H1 (cell line): ENCODE data around the gene COL21A1. TPM values are rescaled to one million over a fixed set of nuclear protein-coding genes. Genes with fewer than 3 reads are reported as not detected.

ENCODE experiments used
- CTCF ChIA-PET: fragments of 300-600 bp; sonication (Branson Sonifier 250); formaldehyde crosslinking; loops from one replicate; lab custom pipeline; 2021; ENCODE audit not compliant: partially characterized antibody; lab: Charles Lee
- POLR2A ChIA-PET: fragments of 300-600 bp; sonication (Branson Sonifier 250); formaldehyde crosslinking; loops from one replicate; lab custom pipeline; 2021; ENCODE audit warnings: inconsistent platforms; ENCODE audit not compliant: partially characterized antibody; lab: Charles Lee
- DNase-seq, 2 experiments: peaks; one replicate each; pipeline versions ENCODE4 v3.0.0 to v3.0.0-alpha.2; 2010 to 2022; ENCODE audit warnings: low spot score in 2 of 2, low read depth in 1 of 2, mixed read lengths in 1 of 2
- FAIRE-seq: peaks from 2 replicates; lab custom pipeline; 2011; peaks lifted over from hg19 to GRCh38; lab: Jason Lieb, UNC
- H2AFZ ChIP-seq: 2 replicates; pipeline ENCODE4 v1.8.1; 2012; ENCODE audit warnings: low read length, inconsistent platforms
- H2AK5ac ChIP-seq: 2 replicates; pipeline ENCODE4 v1.6.1; 2013; ENCODE audit warnings: low read depth, low read length
- H2BK120ac ChIP-seq: replicated peaks from 2 replicates; pipeline ENCODE3; 2013; ENCODE audit warnings: low read depth, low read length, inconsistent platforms
- H2BK12ac ChIP-seq: 2 replicates; pipeline ENCODE4 v1.6.1; 2013; ENCODE audit warnings: low read depth, low read length
- H2BK15ac ChIP-seq: 2 replicates; pipeline ENCODE4 v1.6.1; 2013; ENCODE audit warnings: low read length
- H2BK20ac ChIP-seq: 2 replicates; pipeline ENCODE4 v1.6.1; 2013; ENCODE audit warnings: low read length
- H2BK5ac ChIP-seq: 2 replicates; pipeline ENCODE4 v1.6.1; 2013; ENCODE audit warnings: low read depth, low read length
- H3K14ac ChIP-seq: 2 replicates; pipeline ENCODE4 v1.6.1; 2013; ENCODE audit warnings: inconsistent platforms; ENCODE audit not compliant: insufficient read length
- H3K18ac ChIP-seq: 2 replicates; pipeline ENCODE4 v1.6.1; 2013; ENCODE audit warnings: low read length; ENCODE audit errors: extremely low read depth
- H3K23ac ChIP-seq: 2 replicates; pipeline ENCODE4 v1.6.1; 2013; ENCODE audit warnings: inconsistent platforms; ENCODE audit not compliant: insufficient read length
- H3K23me2 ChIP-seq: 2 replicates; pipeline ENCODE4 v1.6.1; 2013; ENCODE audit warnings: low read depth, low read length
- H3K27ac ChIP-seq: 2 replicates; pipeline ENCODE4 v1.6.1; 2011; ENCODE audit warnings: low read depth, low read length, inconsistent platforms
- H3K27me3 ChIP-seq, 4 experiments: replicated peaks in 1 of 4; 1 replicate in 1 of 4; 2 replicates in 3 of 4; pipeline versions ENCODE4 v1.6.1 to v1.8.1; 2011 to 2013; ENCODE audit warnings: low read length in 3 of 4, mild to moderate bottlenecking in 3 of 4, inconsistent platforms in 2 of 4, mixed read lengths in 2 of 4, moderate library complexity in 1 of 4; ENCODE audit not compliant: control insufficient read depth in 3 of 4, insufficient read depth in 3 of 4; ENCODE audit errors: extremely low read depth in 1 of 4
- H3K36me3 ChIP-seq, 4 experiments: 2 replicates each; pipeline versions ENCODE4 v1.6.1 to v1.8.1; 2011 to 2013; ENCODE audit warnings: mild to moderate bottlenecking in 4 of 4, low read length in 3 of 4, moderate library complexity in 2 of 4, control low read depth in 1 of 4, inconsistent platforms in 1 of 4; ENCODE audit not compliant: insufficient read depth in 4 of 4, control insufficient read depth in 2 of 4
- H3K4ac ChIP-seq: replicated peaks from 2 replicates; pipeline ENCODE3; 2013; ENCODE audit warnings: low read length, low read depth, mixed read lengths, inconsistent platforms; ENCODE audit not compliant: insufficient read length
- H3K4me1 ChIP-seq, 4 experiments: replicated peaks in 1 of 4; 1 replicate in 1 of 4; 2 replicates in 3 of 4; pipeline versions ENCODE4 v1.6.1 to v1.8.1; 2011 to 2013; ENCODE audit warnings: low read length in 3 of 4, inconsistent platforms in 2 of 4, mixed read lengths in 1 of 4; ENCODE audit not compliant: insufficient read depth in 4 of 4, control insufficient read depth in 3 of 4
- H3K4me2 ChIP-seq, 2 experiments: 2 replicates each; pipeline versions ENCODE4 v1.6.1 to v1.8.1; 2011 to 2013; ENCODE audit warnings: low read depth in 2 of 2, low read length in 2 of 2, control low read depth in 1 of 2, inconsistent platforms in 1 of 2, mild to moderate bottlenecking in 1 of 2; ENCODE audit not compliant: insufficient read depth in 1 of 2
- H3K4me3 ChIP-seq, 4 experiments: fragments of 200-600, 300-600 bp in 1 of 4; sonication (generic), shearing (Covaris generic), sonication (Bioruptor Twin) in 1 of 4; 2 replicates each; pipeline versions ENCODE4 v1.5.1 to v1.8.1; 2011 to 2016; ENCODE audit warnings: low read length in 4 of 4, low read depth in 3 of 4, control low read depth in 2 of 4, inconsistent platforms in 2 of 4, mild to moderate bottlenecking in 2 of 4, mixed read lengths in 1 of 4, moderate library complexity in 1 of 4; ENCODE audit not compliant: insufficient read depth in 2 of 4; ENCODE audit errors: extremely low read depth in 1 of 4
- H3K56ac ChIP-seq: replicated peaks from 2 replicates; pipeline ENCODE3; 2013; ENCODE audit warnings: low read depth, mild to moderate bottlenecking, mixed read lengths, low read length, inconsistent platforms; ENCODE audit not compliant: insufficient read length
- H3K79me1 ChIP-seq: 2 replicates; pipeline ENCODE4 v1.6.1; 2013; ENCODE audit warnings: low read depth, low read length, control low read depth
- H3K79me2 ChIP-seq, 2 experiments: 2 replicates each; pipeline versions ENCODE4 v1.6.1 to v1.8.1; 2012 to 2013; ENCODE audit warnings: low read length in 2 of 2, mild to moderate bottlenecking in 2 of 2, inconsistent platforms in 1 of 2; ENCODE audit not compliant: insufficient read depth in 2 of 2, control insufficient read depth in 1 of 2
- H3K9ac ChIP-seq, 4 experiments: replicated peaks in 1 of 4; 1 replicate in 1 of 4; 2 replicates in 3 of 4; pipeline versions ENCODE4 v1.6.1 to v1.8.1; 2011 to 2013; ENCODE audit warnings: low read depth in 3 of 4, low read length in 3 of 4, control low read depth in 2 of 4, mild to moderate bottlenecking in 2 of 4, moderate library complexity in 2 of 4, inconsistent platforms in 1 of 4; ENCODE audit errors: extremely low read depth in 1 of 4
- H3K9me3 ChIP-seq, 2 experiments: 2 replicates each; pipeline versions ENCODE4 v1.6.1 to v1.8.1; 2012 to 2013; ENCODE audit warnings: mild to moderate bottlenecking in 2 of 2, moderate library complexity in 2 of 2, control low read depth in 1 of 2, inconsistent platforms in 1 of 2, low read depth in 1 of 2, low read length in 1 of 2, mixed read lengths in 1 of 2; ENCODE audit not compliant: insufficient read depth in 2 of 2
- H4K20me1 ChIP-seq, 2 experiments: replicated peaks in 1 of 2; 2 replicates each; pipeline versions ENCODE3 to v1.8.1; 2011 to 2013; ENCODE audit warnings: inconsistent platforms in 2 of 2, low read length in 2 of 2, mild to moderate bottlenecking in 1 of 2; ENCODE audit not compliant: insufficient read depth in 2 of 2, control insufficient read depth in 1 of 2
- H4K5ac ChIP-seq: 2 replicates; pipeline ENCODE4 v1.6.1; 2013; ENCODE audit warnings: low read length, low read depth, mixed read lengths, inconsistent platforms; ENCODE audit not compliant: insufficient read length
- H4K8ac ChIP-seq: 2 replicates; pipeline ENCODE4 v1.8.0; 2013; ENCODE audit warnings: mild to moderate bottlenecking, moderate library complexity, low read length, inconsistent platforms; ENCODE audit not compliant: insufficient read depth; ENCODE audit errors: extremely low read depth
- H4K91ac ChIP-seq: replicated peaks from 2 replicates; pipeline ENCODE3; 2013; ENCODE audit warnings: low read length, mixed read lengths, inconsistent platforms; ENCODE audit not compliant: insufficient read length
- HDAC6 ChIP-seq: IDR thresholded peaks from one replicate; pipeline ENCODE4 v1.7.1; 2012; ENCODE audit warnings: low read depth, mild to moderate bottlenecking, inconsistent platforms, low read length, moderate library complexity
- SP1 ChIP-seq: IDR thresholded peaks from 2 replicates; pipeline ENCODE4 v1.6.1; 2011; ENCODE audit warnings: low read depth, low read length
- TCF12 ChIP-seq: IDR thresholded peaks from 2 replicates; pipeline ENCODE4 v1.6.1; 2011; ENCODE audit warnings: low read depth, mild to moderate bottlenecking, low read length
- polyA plus RNA-seq, 7 experiments: library from polyadenylated mRNA; depleted of rRNA in 3 of 7; stranded (reverse) in 5 of 7; unstranded in 2 of 7; fragments of >200 nt in 5 of 7; fragments of 200-250 nt in 2 of 7; gene quantifications; 1 replicate in 5 of 7; 2 replicates in 1 of 7; 4 replicates in 1 of 7; pipeline versions ENCODE4 v1.2.1 to v1.2.3, GENCODE V29; 2011 to 2013; ENCODE audit warnings: missing spikeins in 2 of 7, mixed read lengths in 2 of 7
- total RNA-seq: library from RNA; stranded (reverse); fragmentation: NEBNext Ultra II Directional; extraction: Animal tissue kit (Norgen Biotek cat#: 25700); gene quantifications from 2 replicates; pipeline ENCODE4 v1.2.1, GENCODE V29; 2021
- TF ChIP-seq, protein P1 (sequence below): IDR thresholded peaks from 2 replicates; pipeline ENCODE4 v1.6.1; 2011; ENCODE audit warnings: low read depth, mild to moderate bottlenecking, low read length; ENCODE audit not compliant: insufficient read depth

Gene COL21A1
- total and polyA plus RNA-seq, 2 of the 8 experiments (the other 6 are each of a cell fraction or from before 2014, with no cell fraction given), result 1.6 to 3.4 TPM

DNA sequence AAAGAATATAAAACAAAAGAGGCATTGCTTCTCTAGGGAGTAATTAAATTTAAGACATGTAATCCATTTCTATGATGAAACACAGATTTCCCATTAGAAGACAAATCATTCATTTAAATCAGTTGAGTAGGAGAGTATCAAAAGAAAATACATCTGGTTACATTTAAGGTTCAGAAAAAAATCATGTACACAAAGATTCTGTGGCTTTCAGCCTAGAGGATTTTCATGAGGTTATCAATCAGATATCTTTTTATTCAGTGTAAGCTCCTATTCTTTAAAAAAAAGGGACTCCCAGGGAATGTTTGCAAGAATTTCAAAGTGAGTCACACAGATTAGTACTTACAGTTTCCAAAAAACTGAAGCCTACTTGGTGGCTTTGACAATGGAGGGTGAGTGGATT is 24.9 kb downstream of the COL21A1 start:
- Histone ChIP-seq H2BK120ac (no peak overlapping the region), H3K4me1 (no peaks in the 10 kb centered on the region), H4K5ac (no peak overlapping the region), H3K79me1 (no peaks in the 10 kb centered on the region), H3K9ac (no peak overlapping the region), H2BK12ac (no peak overlapping the region), H3K4me2 (no peak overlapping the region), H2BK15ac (no peak overlapping the region), H3K23ac (no peak overlapping the region), H3K18ac (no peak overlapping the region), H2BK5ac (no peak overlapping the region), H3K4me3 (no peak overlapping the region), H3K14ac (no peak overlapping the region), H4K91ac (no peak overlapping the region), H3K56ac (no peak overlapping the region), H3K27me3 (no peaks in the 10 kb centered on the region), H2AK5ac (no peak overlapping the region), H3K79me2 (no peaks in the 10 kb centered on the region), H4K20me1 (no peaks in the 10 kb centered on the region), H3K9me3 (no peaks in the 10 kb centered on the region), H2AFZ (no peak overlapping the region), H3K36me3 (no peaks in the 10 kb centered on the region), H3K27ac (no peak overlapping the region), H3K23me2 (no peaks in the 10 kb centered on the region), H2BK20ac (no peak overlapping the region), H3K4ac (no peak overlapping the region), H4K8ac (no peak overlapping the region)
- POLR2A ChIA-PET, result no interaction called here
- no peak for FAIRE-seq
- CTCF ChIA-PET, result interaction anchor here (0.7 to 2.1 kb wide), 2 partner anchors 12 to 169 kb away, joined by 3 to 6 read pairs; no protein-coding TSS in a partner anchor
- no peak for DNase-seq
- TF ChIP-seq, protein P1, sequence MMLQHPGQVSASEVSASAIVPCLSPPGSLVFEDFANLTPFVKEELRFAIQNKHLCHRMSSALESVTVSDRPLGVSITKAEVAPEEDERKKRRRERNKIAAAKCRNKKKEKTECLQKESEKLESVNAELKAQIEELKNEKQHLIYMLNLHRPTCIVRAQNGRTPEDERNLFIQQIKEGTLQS, result no peak
- TF ChIP-seq TCF12 (no peak), HDAC6 (no peak), SP1 (no peak)
